SK-N-SH (cell line): ENCODE results near the gene EPB41L5. TPM values are rescaled to one million over a fixed set of nuclear protein-coding genes. Genes with fewer than 3 reads are reported as not detected.

Experiments
- CTCF ChIA-PET: fragments of 300-600, 350-600 bp; formaldehyde crosslinking; extraction: SDS; loops from one replicate; lab custom pipeline; 2021; lab: Yijun Ruan, JAX
- POLR2A ChIA-PET: fragments of 350-600 bp; sonication (Branson Sonifier 250); formaldehyde crosslinking; extraction: SDS; loops from one replicate; lab custom pipeline; 2020; ENCODE audit warnings: antibody characterized with exemption, inconsistent platforms; lab: Yijun Ruan, JAX
- DNase-seq: peaks from one replicate; pipeline ENCODE4 v3.0.0; 2012
- H2AFZ ChIP-seq: fragments of 200-600 bp; sonication (generic); 2 replicates; pipeline ENCODE4 v1.8.1; 2016; ENCODE audit warnings: antibody characterized with exemption, mild to moderate bottlenecking, low read depth
- H3F3A ChIP-seq: fragments of 200-600 bp; sonication (generic); replicated peaks from 2 replicates; pipeline ENCODE3; 2016; ENCODE audit warnings: antibody characterized with exemption, mild to moderate bottlenecking; ENCODE audit not compliant: insufficient read depth
- H3K27ac ChIP-seq, 2 experiments: fragments of 200-500 bp in 1 of 2; fragments of 200-600 bp in 1 of 2; sonication (Bioruptor generic) in 1 of 2; sonication (generic), shearing (Covaris generic) in 1 of 2; 2 replicates each; pipeline versions ENCODE4 v1.5.1 to v1.6.1; 2014 to 2016; ENCODE audit warnings: low read depth in 2 of 2, inconsistent platforms in 1 of 2, low read length in 1 of 2, mild to moderate bottlenecking in 1 of 2, mixed read lengths in 1 of 2
- H3K27me3 ChIP-seq: fragments of 200-600 bp; sonication (generic), shearing (Covaris generic); 2 replicates; pipeline ENCODE4 v1.6.1; 2016; ENCODE audit warnings: mixed run types; ENCODE audit not compliant: insufficient read depth
- H3K36me3 ChIP-seq, 2 experiments: fragments of 200-500 bp in 1 of 2; fragments of 200-600 bp in 1 of 2; sonication (Bioruptor generic) in 1 of 2; sonication (generic) in 1 of 2; replicated peaks in 1 of 2; 2 replicates each; pipeline versions ENCODE3 to v1.5.1; 2014 to 2016; ENCODE audit warnings: low read length in 1 of 2, mild to moderate bottlenecking in 1 of 2; ENCODE audit not compliant: insufficient read depth in 2 of 2, control insufficient read depth in 1 of 2
- H3K4me1 ChIP-seq, 2 experiments: fragments of 200-500 bp in 1 of 2; fragments of 200-600 bp in 1 of 2; sonication (Bioruptor generic) in 1 of 2; sonication (generic), shearing (Covaris generic) in 1 of 2; 2 replicates each; pipeline versions ENCODE4 v1.5.1 to v1.6.1; 2014 to 2016; ENCODE audit warnings: low read depth in 1 of 2, low read length in 1 of 2, mixed run types in 1 of 2; ENCODE audit not compliant: insufficient read depth in 2 of 2, control insufficient read depth in 1 of 2
- H3K4me2 ChIP-seq: fragments of 200-600 bp; sonication (generic), shearing (Covaris generic); 2 replicates; pipeline ENCODE4 v1.6.1; 2017; ENCODE audit warnings: mixed run types
- H3K4me3 ChIP-seq, 2 experiments: fragments of 200-500 bp in 1 of 2; fragments of 200-600 bp in 1 of 2; sonication (Bioruptor generic) in 1 of 2; sonication (generic), shearing (Covaris generic) in 1 of 2; 2 replicates each; pipeline versions ENCODE4 v1.5.1 to v1.8.1; 2014 to 2016; ENCODE audit warnings: low read depth in 2 of 2, inconsistent platforms in 1 of 2, low read length in 1 of 2, mild to moderate bottlenecking in 1 of 2, mixed read lengths in 1 of 2, moderate library complexity in 1 of 2
- H3K79me2 ChIP-seq: fragments of 200-600 bp; sonication (generic); 2 replicates; pipeline ENCODE4 v1.8.1; 2017; ENCODE audit warnings: mild to moderate bottlenecking; ENCODE audit not compliant: insufficient read depth
- H3K9ac ChIP-seq: fragments of 200-600 bp; sonication (generic); 2 replicates; pipeline ENCODE4 v1.6.1; 2017; ENCODE audit warnings: mixed run types
- H3K9me2 ChIP-seq: fragments of 200-600 bp; sonication (generic); 2 replicates; pipeline ENCODE4 v1.6.1; 2017; ENCODE audit warnings: mixed run types
- H3K9me3 ChIP-seq: fragments of 200-600 bp; sonication (generic); 2 replicates; pipeline ENCODE4 v1.6.1; 2017; ENCODE audit warnings: mixed run types, mild to moderate bottlenecking, moderate library complexity
- H4K20me1 ChIP-seq: fragments of 200-600 bp; sonication (generic); 2 replicates; pipeline ENCODE4 v1.6.1; 2017; ENCODE audit warnings: mild to moderate bottlenecking, mixed run types; ENCODE audit not compliant: insufficient read depth
- CHD2 ChIP-seq: fragments of 150-350 bp; IDR thresholded peaks from 2 replicates; pipeline ENCODE4 v1.6.1; 2018; ENCODE audit warnings: low read length; ENCODE audit not compliant: partially characterized antibody
- FOXJ3 ChIP-seq: sonication (generic); formaldehyde crosslinking; IDR thresholded peaks from 2 replicates; pipeline ENCODE4 v1.5.1; 2020; ENCODE audit warnings: mild to moderate bottlenecking, missing genetic modification reagents
- FOXM1 ChIP-seq: IDR thresholded peaks from 2 replicates; pipeline ENCODE4 v1.4.0; 2012; ENCODE audit warnings: low read depth, mild to moderate bottlenecking
- JUND ChIP-seq: IDR thresholded peaks from 2 replicates; pipeline ENCODE4 v1.4.0; 2012
- MEF2A ChIP-seq: IDR thresholded peaks from 2 replicates; pipeline ENCODE4 v1.4.0; 2012; ENCODE audit warnings: low read depth, borderline replicate concordance
- MXI1 ChIP-seq: IDR thresholded peaks from 2 replicates; pipeline ENCODE4 v1.6.1; 2012; ENCODE audit warnings: mild to moderate bottlenecking, low read depth, low read length, improper control_type of control experiment
- NFIC ChIP-seq: IDR thresholded peaks from 2 replicates; pipeline ENCODE4 v1.4.0; 2012; ENCODE audit warnings: borderline replicate concordance
- NRF1 ChIP-seq: IDR thresholded peaks from 2 replicates; pipeline ENCODE4 v1.6.1; 2012; ENCODE audit warnings: low read depth, mild to moderate bottlenecking, low read length
- RFX5 ChIP-seq: IDR thresholded peaks from 2 replicates; pipeline ENCODE4 v1.6.1; 2012; ENCODE audit warnings: mild to moderate bottlenecking, improper control_type of control experiment, low read length
- RXRA ChIP-seq: IDR thresholded peaks from 2 replicates; pipeline ENCODE4 v1.4.0; 2012; ENCODE audit warnings: low read depth, mild to moderate bottlenecking, borderline replicate concordance
- SIN3A ChIP-seq: IDR thresholded peaks from 2 replicates; pipeline ENCODE4 v1.6.1; 2012; ENCODE audit warnings: low read depth, mild to moderate bottlenecking, low read length, moderate library complexity, borderline replicate concordance
- TAF1 ChIP-seq: IDR thresholded peaks from 2 replicates; pipeline ENCODE4 v1.6.1; 2012; ENCODE audit warnings: low read depth, mild to moderate bottlenecking, low read length, moderate library complexity, borderline replicate concordance
- TEAD4 ChIP-seq: IDR thresholded peaks from 2 replicates; pipeline ENCODE4 v1.4.0; 2012; ENCODE audit warnings: mild to moderate bottlenecking, borderline replicate concordance; ENCODE audit not compliant: insufficient read depth
- YY1 ChIP-seq: IDR thresholded peaks from 2 replicates; pipeline ENCODE4 v1.4.0; 2012; ENCODE audit warnings: low read depth, mild to moderate bottlenecking
- WGBS: methylation state at CpG from one replicate; pipeline ENCODE4 v1.1.6; 2017; ENCODE audit warnings: low lambda C conversion rate; 5-methylcytosine and 5-hydroxymethylcytosine counted together
- polyA plus RNA-seq, 3 experiments: library from polyadenylated mRNA; depleted of rRNA; stranded (reverse); fragments of >200 nt; gene quantifications; 2 replicates each; pipeline ENCODE4 v1.2.3, GENCODE V29; 2012
- TF ChIP-seq, protein P1 (sequence below): IDR thresholded peaks from 2 replicates; pipeline ENCODE4 v1.6.1; 2012; ENCODE audit warnings: mild to moderate bottlenecking, low read depth, low read length, moderate library complexity
- TF ChIP-seq, protein P2 (sequence below): IDR thresholded peaks from 2 replicates; pipeline ENCODE4 v1.4.0; 2012; ENCODE audit warnings: low read depth
- TF ChIP-seq, protein P3 (sequence below): IDR thresholded peaks from 2 replicates; pipeline ENCODE4 v1.4.0; 2012; ENCODE audit warnings: low read depth, borderline replicate concordance
- TF ChIP-seq, protein P4 (sequence below): fragments of 150-350 bp; IDR thresholded peaks from 2 replicates; pipeline ENCODE4 v1.6.1; 2017; ENCODE audit warnings: antibody characterized with exemption, low read length, low read depth, borderline replicate concordance

EPB41L5 gene
- polyA plus RNA-seq, 1 of the 3 experiments (the other 2 are of a cell fraction), result 5.3 TPM

DNA sequence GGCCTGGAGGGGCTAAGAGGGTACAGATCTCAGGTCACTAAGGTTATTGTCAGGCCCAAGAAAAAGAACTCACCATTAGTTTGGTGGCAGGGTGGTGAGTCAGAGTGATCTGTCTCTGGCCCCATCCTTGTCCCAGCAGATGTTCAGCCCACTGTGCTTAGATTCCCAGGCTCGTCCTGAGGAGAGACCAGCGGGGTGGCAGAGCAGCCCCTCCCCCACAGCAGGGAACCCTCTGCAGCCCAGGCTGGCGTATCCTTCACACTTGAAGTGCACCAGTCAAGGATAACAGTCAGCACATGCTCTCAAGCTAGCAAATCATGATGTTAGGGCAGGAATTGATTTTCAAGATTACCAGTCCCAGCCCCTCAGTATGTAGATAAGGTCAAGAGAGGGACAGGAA lies 167.2 kb downstream of the EPB41L5 start (continued):
- TF ChIP-seq, protein P1, sequence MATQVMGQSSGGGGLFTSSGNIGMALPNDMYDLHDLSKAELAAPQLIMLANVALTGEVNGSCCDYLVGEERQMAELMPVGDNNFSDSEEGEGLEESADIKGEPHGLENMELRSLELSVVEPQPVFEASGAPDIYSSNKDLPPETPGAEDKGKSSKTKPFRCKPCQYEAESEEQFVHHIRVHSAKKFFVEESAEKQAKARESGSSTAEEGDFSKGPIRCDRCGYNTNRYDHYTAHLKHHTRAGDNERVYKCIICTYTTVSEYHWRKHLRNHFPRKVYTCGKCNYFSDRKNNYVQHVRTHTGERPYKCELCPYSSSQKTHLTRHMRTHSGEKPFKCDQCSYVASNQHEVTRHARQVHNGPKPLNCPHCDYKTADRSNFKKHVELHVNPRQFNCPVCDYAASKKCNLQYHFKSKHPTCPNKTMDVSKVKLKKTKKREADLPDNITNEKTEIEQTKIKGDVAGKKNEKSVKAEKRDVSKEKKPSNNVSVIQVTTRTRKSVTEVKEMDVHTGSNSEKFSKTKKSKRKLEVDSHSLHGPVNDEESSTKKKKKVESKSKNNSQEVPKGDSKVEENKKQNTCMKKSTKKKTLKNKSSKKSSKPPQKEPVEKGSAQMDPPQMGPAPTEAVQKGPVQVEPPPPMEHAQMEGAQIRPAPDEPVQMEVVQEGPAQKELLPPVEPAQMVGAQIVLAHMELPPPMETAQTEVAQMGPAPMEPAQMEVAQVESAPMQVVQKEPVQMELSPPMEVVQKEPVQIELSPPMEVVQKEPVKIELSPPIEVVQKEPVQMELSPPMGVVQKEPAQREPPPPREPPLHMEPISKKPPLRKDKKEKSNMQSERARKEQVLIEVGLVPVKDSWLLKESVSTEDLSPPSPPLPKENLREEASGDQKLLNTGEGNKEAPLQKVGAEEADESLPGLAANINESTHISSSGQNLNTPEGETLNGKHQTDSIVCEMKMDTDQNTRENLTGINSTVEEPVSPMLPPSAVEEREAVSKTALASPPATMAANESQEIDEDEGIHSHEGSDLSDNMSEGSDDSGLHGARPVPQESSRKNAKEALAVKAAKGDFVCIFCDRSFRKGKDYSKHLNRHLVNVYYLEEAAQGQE, result no peak
- TF ChIP-seq TEAD4 (no peak), RXRA (no peak), SIN3A (no peak)

DNA sequence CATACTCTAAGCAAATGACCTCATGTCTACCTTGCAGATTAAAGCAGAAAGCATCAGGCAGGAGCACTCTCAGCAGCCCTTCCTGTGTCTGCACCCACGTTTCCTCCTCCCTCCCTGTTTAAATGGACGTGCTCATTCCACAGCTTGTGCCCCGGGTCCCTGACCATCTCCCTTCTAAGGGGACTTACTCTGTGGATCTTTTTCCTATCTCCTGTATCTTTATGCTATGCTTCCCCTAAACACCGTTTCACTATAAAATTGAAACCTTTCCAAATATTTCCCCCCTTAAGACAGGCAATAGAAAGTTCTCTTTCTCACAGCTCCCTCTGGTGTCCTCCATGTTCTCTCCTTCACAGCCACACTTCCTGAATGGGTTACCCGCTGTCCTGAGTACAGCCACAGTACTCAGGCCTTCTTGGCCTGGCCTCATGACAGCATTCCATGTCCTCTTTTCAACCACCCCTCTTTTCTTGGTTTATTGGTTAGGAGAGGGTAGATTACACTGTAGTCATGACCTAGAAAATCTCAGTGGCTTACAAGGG lies 169.2 kb downstream of the EPB41L5 start:
- H3K4me1 ChIP-seq, result no peaks in the 10 kb centered on the region; a peak in 1 of 4 replicates
- no peaks in the 10 kb centered on the region for H3K27me3 ChIP-seq
- no peaks in the 10 kb centered on the region for H3K9me3 ChIP-seq
- H2AFZ ChIP-seq, result no peak overlapping the region
- no peak for DNase-seq
- TF ChIP-seq CHD2 (no peak), NRF1 (no peak), RFX5 (no peak), FOXJ3 (CRISPR knock-in tag) (no peak), YY1 (no peak), MEF2A (no peak), FOXM1 (no peak), RXRA (no peak), NFIC (no peak), TAF1 (no peak), MXI1 (no peak), JUND (no peak)
- TF ChIP-seq, protein P2, sequence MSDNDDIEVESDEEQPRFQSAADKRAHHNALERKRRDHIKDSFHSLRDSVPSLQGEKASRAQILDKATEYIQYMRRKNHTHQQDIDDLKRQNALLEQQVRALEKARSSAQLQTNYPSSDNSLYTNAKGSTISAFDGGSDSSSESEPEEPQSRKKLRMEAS, result no peak
- TF ChIP-seq, protein P3, sequence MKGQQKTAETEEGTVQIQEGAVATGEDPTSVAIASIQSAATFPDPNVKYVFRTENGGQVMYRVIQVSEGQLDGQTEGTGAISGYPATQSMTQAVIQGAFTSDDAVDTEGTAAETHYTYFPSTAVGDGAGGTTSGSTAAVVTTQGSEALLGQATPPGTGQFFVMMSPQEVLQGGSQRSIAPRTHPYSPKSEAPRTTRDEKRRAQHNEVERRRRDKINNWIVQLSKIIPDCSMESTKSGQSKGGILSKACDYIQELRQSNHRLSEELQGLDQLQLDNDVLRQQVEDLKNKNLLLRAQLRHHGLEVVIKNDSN, result no peak
- TF ChIP-seq, protein P4, sequence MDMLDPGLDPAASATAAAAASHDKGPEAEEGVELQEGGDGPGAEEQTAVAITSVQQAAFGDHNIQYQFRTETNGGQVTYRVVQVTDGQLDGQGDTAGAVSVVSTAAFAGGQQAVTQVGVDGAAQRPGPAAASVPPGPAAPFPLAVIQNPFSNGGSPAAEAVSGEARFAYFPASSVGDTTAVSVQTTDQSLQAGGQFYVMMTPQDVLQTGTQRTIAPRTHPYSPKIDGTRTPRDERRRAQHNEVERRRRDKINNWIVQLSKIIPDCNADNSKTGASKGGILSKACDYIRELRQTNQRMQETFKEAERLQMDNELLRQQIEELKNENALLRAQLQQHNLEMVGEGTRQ, result no peak
- TF ChIP-seq, all 33 proteins: peak for 0
- H3K27ac ChIP-seq, result no peak overlapping the region
- peaks cover 0 to 4% of the 10 kb centered on the region in 2 experiments for H3K36me3 ChIP-seq
- H3K4me2 ChIP-seq, result no peak overlapping the region
- no peaks in the 10 kb centered on the region for H3K9me2 ChIP-seq
- H4K20me1 ChIP-seq, result no peaks in the 10 kb centered on the region
- H3K79me2 ChIP-seq, result no peaks in the 10 kb centered on the region
- CTCF ChIA-PET, result interaction anchor here (0.8 to 1.4 kb wide), 3 partner anchors 37 to 416 kb away, joined by 3 to 4 read pairs (median 3); no protein-coding TSS in a partner anchor
- no peak overlapping the region for H3K4me3 ChIP-seq
- no peak overlapping the region for H3K9ac ChIP-seq
- POLR2A ChIA-PET, result no interaction called here
- WGBS, result 75% methylated on average over 5 of the region's 5 CpGs
- H3F3A ChIP-seq, result no peaks in the 10 kb centered on the region
